Astrocyte (in vitro differentiated cells and primary cell): Measurements from ENCODE around the gene CLEC3B.

ENCODE experiments used
- CTCF ChIP-seq: IDR thresholded peaks from 2 replicates; pipeline ENCODE4 v1.5.1; 2011; ENCODE audit warnings: low read depth, mild to moderate bottlenecking, inconsistent platforms, low read length, moderate library complexity; ENCODE audit not compliant: insufficient read depth
- EZH2 ChIP-seq: IDR thresholded peaks from 2 replicates; pipeline ENCODE4 v1.6.1; 2012; ENCODE audit warnings: mild to moderate bottlenecking, low read length, inconsistent platforms; ENCODE audit not compliant: insufficient read depth

- TF ChIP-seq CTCF (no peak), EZH2 (no peak)
Measured at GRCh38 chr3:44983484-44983941, 42.6 kb upstream of the CLEC3B start.
